ENCODE data around the gene MYLK2.

Gene MYLK2

DNA sequence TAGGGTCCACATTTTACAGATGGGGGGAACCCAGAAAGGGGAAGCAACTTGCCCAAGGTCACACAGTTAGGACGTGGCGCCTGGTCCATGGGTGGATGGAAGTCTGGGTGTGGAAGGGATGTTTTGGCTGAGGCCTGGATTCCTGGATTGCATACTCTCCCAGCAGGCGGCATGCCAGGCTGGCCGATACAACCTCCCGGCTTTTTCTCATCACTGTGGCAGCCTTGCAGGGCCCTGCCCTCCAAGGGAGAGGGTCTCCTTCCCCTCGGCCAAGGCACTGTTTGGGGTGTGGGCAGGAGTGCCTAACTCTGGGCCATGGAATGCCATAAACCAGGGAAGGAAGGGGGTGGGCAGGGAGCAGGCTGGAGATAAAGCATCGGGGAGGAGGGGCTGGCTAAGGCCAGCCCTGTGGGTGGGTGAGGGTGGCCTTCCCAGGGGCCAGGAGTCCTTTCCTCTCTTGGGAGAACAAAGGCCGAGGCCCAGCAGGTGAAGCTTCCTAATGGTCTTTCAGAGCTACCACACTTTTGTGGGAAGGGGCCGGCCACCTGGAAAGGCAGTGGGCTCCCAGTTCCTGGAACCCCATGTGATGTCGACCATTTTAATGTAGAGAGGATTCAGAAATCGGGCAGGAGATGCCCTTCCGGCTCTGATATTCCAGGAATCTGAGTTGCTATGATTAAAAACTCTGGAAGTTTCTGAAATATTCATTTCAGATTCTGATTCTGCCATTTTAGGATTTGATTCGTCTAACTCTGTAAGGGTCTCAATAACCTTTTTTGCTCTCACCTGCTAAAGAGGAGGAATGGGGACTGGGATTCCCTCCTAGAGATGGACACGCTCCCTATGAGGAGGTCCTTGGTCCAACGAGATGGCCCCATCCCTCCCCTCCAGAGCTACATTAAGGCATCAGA lies 22.0 kb downstream of the MYLK2 start:
- H3K4me1 ChIP-seq (ENCODE audit: low read length): peaks cover 12% of the 10 kb centered on the region

DNA sequence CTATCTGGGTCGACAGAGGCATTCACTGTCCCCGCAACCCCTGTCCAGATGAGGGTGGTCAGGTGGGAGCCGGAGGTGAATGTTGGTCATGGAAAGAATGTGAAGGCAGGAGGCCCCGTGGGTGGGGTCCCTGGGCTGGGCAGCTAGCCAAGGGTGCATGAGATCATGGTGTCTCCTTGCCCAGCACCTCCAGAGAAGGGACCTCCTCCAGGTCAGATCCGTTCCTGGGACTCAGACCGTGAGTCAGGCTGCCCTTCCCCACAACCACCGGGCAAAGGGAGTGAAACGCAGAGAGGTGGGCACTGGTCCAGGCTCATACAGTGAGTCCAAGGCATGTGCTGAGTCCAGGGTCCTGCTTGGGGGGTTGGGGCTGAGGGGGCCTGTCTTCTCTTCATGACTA lies 22.8 kb downstream of the MYLK2 start:
- Histone ChIP-seq H3K4me2 (ENCODE audit: low read length) (no peak overlapping the region), H3K27ac (ENCODE audit: low read length) (no peak overlapping the region), H3K9ac (ENCODE audit: low read length) (no peak overlapping the region)

More for the DNA sequence above, 22.0 kb downstream of the MYLK2 start:
- Histone ChIP-seq H3K36me3 (replicated peaks; ENCODE audit: low read depth, low read length) (no peaks in the 10 kb centered on the region), H2AFZ (ENCODE audit: low read depth, low read length) (no peak overlapping the region), H3K27ac (ENCODE audit: low read length) (no peak overlapping the region), H4K20me1 (ENCODE audit: insufficient read depth, low read length) (no peaks in the 10 kb centered on the region), H3K27me3 (ENCODE audit: low read depth, low read length) (0 out of 2 replicates have a peak, but pooled peaks cover 3% of the 10 kb centered on the region), H3K4me2 (ENCODE audit: low read length) (no peak overlapping the region), H3K79me2 (ENCODE audit: low read length) (no peaks in the 10 kb centered on the region), H3K9me3 (ENCODE audit: insufficient read depth, low read length) (no peaks in the 10 kb centered on the region), H3K9ac (ENCODE audit: low read length) (no peak overlapping the region), H3K4me3 (ENCODE audit: low read length) (no peak overlapping the region)
- TF ChIP-seq CTCF (IDR thresholded peaks at IDR 0.05; ENCODE audit: low read depth, low read length): no peak
- TF ChIP-seq EZH2phosphoT487 (IDR thresholded peaks at IDR 0.05; ENCODE audit: low read depth): no peak

GRCh38 chr20:31842471-31843157 lies 23.5 kb downstream of the MYLK2 start:
- H3K4me3 ChIP-seq (ENCODE audit: low read length): no peak overlapping the region
- H3K9ac ChIP-seq (ENCODE audit: low read length): no peak overlapping the region
- H3K9me3 ChIP-seq (ENCODE audit: insufficient read depth, low read length): no peaks in the 10 kb centered on the region
- no peak overlapping the region for H3K27ac ChIP-seq (ENCODE audit: low read length)
- peaks cover 11% of the 10 kb centered on the region for H3K4me1 ChIP-seq (ENCODE audit: low read length)
- H3K27me3 ChIP-seq (ENCODE audit: low read depth, low read length): 0 out of 2 replicates have a peak, but pooled peaks cover 3% of the 10 kb centered on the region
- H3K4me2 ChIP-seq (ENCODE audit: low read length): no peak overlapping the region
- H3K79me2 ChIP-seq (ENCODE audit: low read length): no peaks in the 10 kb centered on the region
- H3K36me3 ChIP-seq (replicated peaks; ENCODE audit: low read depth, low read length): no peaks in the 10 kb centered on the region
- H2AFZ ChIP-seq (ENCODE audit: low read depth, low read length): no peak overlapping the region
- no peak for TF ChIP-seq EZH2phosphoT487 (IDR thresholded peaks at IDR 0.05; ENCODE audit: low read depth)
- TF ChIP-seq CTCF (IDR thresholded peaks at IDR 0.05; ENCODE audit: low read depth, low read length): no peak
- no peaks in the 10 kb centered on the region for H4K20me1 ChIP-seq (ENCODE audit: insufficient read depth, low read length)

More for the DNA sequence above, 22.8 kb downstream of the MYLK2 start:
- H3K4me3 ChIP-seq (ENCODE audit: low read length): no peak overlapping the region
- no peaks in the 10 kb centered on the region for H3K36me3 ChIP-seq (replicated peaks; ENCODE audit: low read depth, low read length)
- H3K9me3 ChIP-seq (ENCODE audit: insufficient read depth, low read length): no peaks in the 10 kb centered on the region
- no peaks in the 10 kb centered on the region for H4K20me1 ChIP-seq (ENCODE audit: insufficient read depth, low read length)
- no peak overlapping the region for H2AFZ ChIP-seq (ENCODE audit: low read depth, low read length)
- no peaks in the 10 kb centered on the region for H3K79me2 ChIP-seq (ENCODE audit: low read length)
- no peak for TF ChIP-seq EZH2phosphoT487 (IDR thresholded peaks at IDR 0.05; ENCODE audit: low read depth)
- TF ChIP-seq CTCF (IDR thresholded peaks at IDR 0.05; ENCODE audit: low read depth, low read length): no peak
- H3K4me1 ChIP-seq (ENCODE audit: low read length): peaks cover 11% of the 10 kb centered on the region
- 0 out of 2 replicates have a peak, but pooled peaks cover 3% of the 10 kb centered on the region for H3K27me3 ChIP-seq (ENCODE audit: low read depth, low read length)

GRCh38 chr20:31843288-31843687 lies 24.1 kb downstream of the MYLK2 start:
- Histone ChIP-seq H3K4me2 (ENCODE audit: low read length) (no peak overlapping the region), H2AFZ (ENCODE audit: low read depth, low read length) (no peak overlapping the region), H3K4me3 (ENCODE audit: low read length) (no peak overlapping the region), H3K36me3 (replicated peaks; ENCODE audit: low read depth, low read length) (no peaks in the 10 kb centered on the region), H3K9me3 (ENCODE audit: insufficient read depth, low read length) (no peaks in the 10 kb centered on the region), H3K9ac (ENCODE audit: low read length) (no peak overlapping the region), H3K27ac (ENCODE audit: low read length) (no peak overlapping the region), H3K27me3 (ENCODE audit: low read depth, low read length) (no peaks in the 10 kb centered on the region), H4K20me1 (ENCODE audit: insufficient read depth, low read length) (no peaks in the 10 kb centered on the region), H3K79me2 (ENCODE audit: low read length) (no peaks in the 10 kb centered on the region), H3K4me1 (ENCODE audit: low read length) (peaks cover 11% of the 10 kb centered on the region)
- TF ChIP-seq EZH2phosphoT487 (IDR thresholded peaks at IDR 0.05; ENCODE audit: low read depth): no peak
- no peak for TF ChIP-seq CTCF (IDR thresholded peaks at IDR 0.05; ENCODE audit: low read depth, low read length)
